Liver (tissue), 9 donors: Measurements from ENCODE around the gene TMEM244. TPM values are rescaled to one million over a fixed set of nuclear protein-coding genes. Genes with fewer than 3 reads are reported as not detected.

Experiments
- DNase-seq: peaks from one replicate; pipeline ENCODE4 v3.0.0-alpha.2; 2017; ENCODE audit warnings: low spot score
- H3K27ac ChIP-seq, 2 donors: one replicate each; pipeline ENCODE4 v1.7.0; 2013; ENCODE audit warnings: inconsistent platforms in 2 of 2, low read length in 2 of 2, control low read depth in 1 of 2, low read depth in 1 of 2, mild to moderate bottlenecking in 1 of 2
- H3K27me3 ChIP-seq, 4 donors: one replicate each; pipeline versions ENCODE4 v1.6.1 to v1.7.0; 2013; ENCODE audit warnings: low read length in 3 of 4, inconsistent platforms in 1 of 4, mild to moderate bottlenecking in 1 of 4, moderate library complexity in 1 of 4; ENCODE audit not compliant: control insufficient read depth in 4 of 4, insufficient read depth in 4 of 4
- H3K36me3 ChIP-seq, 4 donors: one replicate each; pipeline versions ENCODE4 v1.6.1 to v1.7.0; 2013; ENCODE audit warnings: low read length in 3 of 4, mild to moderate bottlenecking in 3 of 4, low read depth in 1 of 4, moderate library complexity in 1 of 4; ENCODE audit not compliant: control insufficient read depth in 4 of 4, insufficient read depth in 3 of 4
- H3K4me1 ChIP-seq, 4 donors: one replicate each; pipeline versions ENCODE4 v1.6.1 to v1.7.0; 2013; ENCODE audit warnings: low read length in 3 of 4, mild to moderate bottlenecking in 3 of 4, moderate library complexity in 1 of 4; ENCODE audit not compliant: control insufficient read depth in 4 of 4, insufficient read depth in 4 of 4
- H3K4me3 ChIP-seq, 3 donors: one replicate each; pipeline versions ENCODE4 v1.6.1 to v1.7.0; 2013; ENCODE audit warnings: low read length in 3 of 3, control low read depth in 1 of 3, low read depth in 1 of 3, mild to moderate bottlenecking in 1 of 3
- H3K9ac ChIP-seq, 2 donors: one replicate each; pipeline ENCODE4 v1.7.0; 2013; ENCODE audit warnings: low read length in 2 of 2, mild to moderate bottlenecking in 2 of 2, moderate library complexity in 2 of 2, control low read depth in 1 of 2, low read depth in 1 of 2
- H3K9me3 ChIP-seq, 4 donors: one replicate each; pipeline versions ENCODE4 v1.6.1 to v1.7.0; 2013; ENCODE audit warnings: low read length in 3 of 4; ENCODE audit not compliant: control insufficient read depth in 4 of 4
- ATF3 ChIP-seq: IDR thresholded peaks from 2 replicates; pipeline ENCODE4 v1.6.1; 2016; ENCODE audit warnings: antibody characterized with exemption
- CTCF ChIP-seq: fragments of 150-350 bp; IDR thresholded peaks from 2 replicates; pipeline ENCODE4 v1.5.1; 2017; ENCODE audit warnings: improper control_type of control experiment, low read depth, low read length; ENCODE audit not compliant: missing input control
- EGR1 ChIP-seq, 2 donors: IDR thresholded peaks; 2 replicates each; pipeline ENCODE4 v1.6.1; 2016 to 2018; ENCODE audit warnings: antibody characterized with exemption in 2 of 2, low read depth in 2 of 2
- FOXA2 ChIP-seq: IDR thresholded peaks from 2 replicates; pipeline ENCODE4 v1.6.1; 2016; ENCODE audit warnings: antibody characterized with exemption
- GABPA ChIP-seq, 2 donors: IDR thresholded peaks in 1 of 2; conservative IDR thresholded peaks in 1 of 2; 2 replicates each; pipeline ENCODE4 v1.6.1; 2016; ENCODE audit warnings: antibody characterized with exemption in 2 of 2, mild to moderate bottlenecking in 1 of 2, moderate library complexity in 1 of 2
- HNF4A ChIP-seq, 2 donors: conservative IDR thresholded peaks; 2 replicates each; pipeline ENCODE4 v1.6.1; 2016; ENCODE audit warnings: antibody characterized with exemption in 2 of 2, mild to moderate bottlenecking in 2 of 2
- HNF4G ChIP-seq: IDR thresholded peaks from 2 replicates; pipeline ENCODE4 v1.6.1; 2016; ENCODE audit warnings: antibody characterized with exemption
- MAX ChIP-seq: IDR thresholded peaks from 2 replicates; pipeline ENCODE4 v1.6.1; 2016; ENCODE audit warnings: antibody characterized with exemption
- NR2F2 ChIP-seq: IDR thresholded peaks from 2 replicates; pipeline ENCODE4 v1.6.1; 2016; ENCODE audit warnings: antibody characterized with exemption
- RAD21 ChIP-seq, 2 donors: IDR thresholded peaks; 2 replicates each; pipeline ENCODE4 v1.6.1; 2016; ENCODE audit warnings: antibody characterized with exemption in 2 of 2, mild to moderate bottlenecking in 2 of 2
- RXRA ChIP-seq, 2 donors: IDR thresholded peaks; 2 replicates each; pipeline ENCODE4 v1.6.1; 2017 to 2018; ENCODE audit warnings: antibody characterized with exemption in 2 of 2, mild to moderate bottlenecking in 1 of 2
- SP1 ChIP-seq: IDR thresholded peaks from 2 replicates; pipeline ENCODE4 v1.6.1; 2018; ENCODE audit warnings: antibody characterized with exemption, mild to moderate bottlenecking
- TAF1 ChIP-seq: conservative IDR thresholded peaks from 2 replicates; pipeline ENCODE4 v1.6.1; 2016; ENCODE audit warnings: antibody characterized with exemption, mild to moderate bottlenecking
- YY1 ChIP-seq: IDR thresholded peaks from 2 replicates; pipeline ENCODE4 v1.6.1; 2016; ENCODE audit warnings: antibody characterized with exemption, mild to moderate bottlenecking
- ZBTB33 ChIP-seq: IDR thresholded peaks from 2 replicates; pipeline ENCODE4 v1.6.1; 2016; ENCODE audit warnings: antibody characterized with exemption
- WGBS: extraction: QIAGEN DNeasy Blood & Tissue Kit; methylation state at CpG from one replicate; pipeline ENCODE4 v1.1.7; 2013; 5-methylcytosine and 5-hydroxymethylcytosine counted together
- polyA plus RNA-seq, 2 donors: library from polyadenylated mRNA; stranded (reverse) in 1 of 2; unstranded in 1 of 2; fragments of 200-250 nt in 1 of 2; fragments of >200 nt in 1 of 2; fragmentation: Nextera tagmentation in 1 of 2; extraction: Ambion mirVana in 1 of 2; gene quantifications; one replicate each; pipeline versions ENCODE4 v1.2.1 to v1.2.3, GENCODE V29; 2013 to 2015
- total RNA-seq, 2 donors: library from RNA; depleted of rRNA; stranded (reverse); fragments of >200 nt; gene quantifications; one replicate each; pipeline ENCODE4 v1.2.3, GENCODE V29; 2014
- TF ChIP-seq, protein P1 (sequence below): IDR thresholded peaks from 2 replicates; pipeline ENCODE4 v1.6.1; 2016; ENCODE audit warnings: antibody characterized with exemption, mild to moderate bottlenecking
- donor health status: healthy.
- donor health status: healthy.
- donor health status: healthy.
- donor health status: healthy.
- donor health status: healthy.

The TMEM244 gene
- total and polyA plus RNA-seq, 4 donors = not detected

DNA sequence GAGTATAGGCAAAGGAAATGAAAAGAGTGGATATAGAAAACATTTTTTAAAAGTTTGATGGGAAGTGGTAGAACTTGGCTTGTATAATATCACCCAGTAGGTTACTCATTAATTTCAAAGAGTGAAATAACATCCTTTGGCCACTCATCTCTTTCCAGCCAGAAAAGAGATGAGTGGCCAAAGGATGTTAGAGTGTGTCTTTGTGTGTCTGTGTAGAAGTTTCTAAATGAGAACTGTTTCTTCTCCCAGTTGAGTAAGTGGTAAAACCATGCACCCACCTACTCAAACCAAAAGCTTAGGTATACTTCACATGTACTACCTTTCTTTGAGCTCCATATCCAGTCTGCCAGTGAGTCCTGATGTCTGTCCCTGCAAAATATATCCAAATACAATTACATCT lies 47.7 kb upstream of the TMEM244 start:
- Histone ChIP-seq H3K9ac (no peak overlapping the region), H3K27ac (no peak overlapping the region), H3K9me3 (no peaks in the 10 kb centered on the region), H3K4me1 (no peaks in the 10 kb centered on the region), H3K4me3 (no peak overlapping the region), H3K27me3 (no peaks in the 10 kb centered on the region), H3K36me3 (no peaks in the 10 kb centered on the region)
- DNase-seq = no peak
- TF ChIP-seq MAX (no peak), TAF1 (no peak), ATF3 (no peak), SP1 (no peak), ZBTB33 (no peak), GABPA (IDR thresholded peaks at IDR 0.05 in 1 of 2, conservative IDR thresholded peaks at IDR 0.05 in 1 of 2) (no peak), HNF4A (conservative IDR thresholded peaks at IDR 0.05) (no peak), RXRA (IDR thresholded peaks at IDR 0.05) (no peak), HNF4G (no peak)

- no peak overlapping the region for H3K27ac ChIP-seq
Measured at GRCh38 chr6:129908356-129908755, 47.2 kb upstream of the TMEM244 start.

More at GRCh38 chr6:129908356-129908755, 47.2 kb upstream of the TMEM244 start:
- 78% methylated on average over 2 of the region's 2 CpGs for WGBS
- Histone ChIP-seq H3K27me3 (no peaks in the 10 kb centered on the region), H3K4me1 (no peaks in the 10 kb centered on the region), H3K4me3 (no peak overlapping the region), H3K9ac (no peak overlapping the region), H3K36me3 (no peaks in the 10 kb centered on the region), H3K9me3 (no peaks in the 10 kb centered on the region)
- no peak for DNase-seq
- TF ChIP-seq MAX (no peak), RXRA (IDR thresholded peaks at IDR 0.05) (no peak), FOXA2 (no peak), CTCF (no peak), HNF4G (no peak), EGR1 (IDR thresholded peaks at IDR 0.05; ENCODE audit: low read depth in 2 of 2) (no peak), NR2F2 (no peak), ATF3 (no peak), ZBTB33 (no peak), RAD21 (IDR thresholded peaks at IDR 0.05) (no peak), YY1 (no peak)
- TF ChIP-seq, protein P1, sequence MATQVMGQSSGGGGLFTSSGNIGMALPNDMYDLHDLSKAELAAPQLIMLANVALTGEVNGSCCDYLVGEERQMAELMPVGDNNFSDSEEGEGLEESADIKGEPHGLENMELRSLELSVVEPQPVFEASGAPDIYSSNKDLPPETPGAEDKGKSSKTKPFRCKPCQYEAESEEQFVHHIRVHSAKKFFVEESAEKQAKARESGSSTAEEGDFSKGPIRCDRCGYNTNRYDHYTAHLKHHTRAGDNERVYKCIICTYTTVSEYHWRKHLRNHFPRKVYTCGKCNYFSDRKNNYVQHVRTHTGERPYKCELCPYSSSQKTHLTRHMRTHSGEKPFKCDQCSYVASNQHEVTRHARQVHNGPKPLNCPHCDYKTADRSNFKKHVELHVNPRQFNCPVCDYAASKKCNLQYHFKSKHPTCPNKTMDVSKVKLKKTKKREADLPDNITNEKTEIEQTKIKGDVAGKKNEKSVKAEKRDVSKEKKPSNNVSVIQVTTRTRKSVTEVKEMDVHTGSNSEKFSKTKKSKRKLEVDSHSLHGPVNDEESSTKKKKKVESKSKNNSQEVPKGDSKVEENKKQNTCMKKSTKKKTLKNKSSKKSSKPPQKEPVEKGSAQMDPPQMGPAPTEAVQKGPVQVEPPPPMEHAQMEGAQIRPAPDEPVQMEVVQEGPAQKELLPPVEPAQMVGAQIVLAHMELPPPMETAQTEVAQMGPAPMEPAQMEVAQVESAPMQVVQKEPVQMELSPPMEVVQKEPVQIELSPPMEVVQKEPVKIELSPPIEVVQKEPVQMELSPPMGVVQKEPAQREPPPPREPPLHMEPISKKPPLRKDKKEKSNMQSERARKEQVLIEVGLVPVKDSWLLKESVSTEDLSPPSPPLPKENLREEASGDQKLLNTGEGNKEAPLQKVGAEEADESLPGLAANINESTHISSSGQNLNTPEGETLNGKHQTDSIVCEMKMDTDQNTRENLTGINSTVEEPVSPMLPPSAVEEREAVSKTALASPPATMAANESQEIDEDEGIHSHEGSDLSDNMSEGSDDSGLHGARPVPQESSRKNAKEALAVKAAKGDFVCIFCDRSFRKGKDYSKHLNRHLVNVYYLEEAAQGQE = no peak
